Keratinocyte (primary cell): ENCODE data around the gene COPA. TPM values are rescaled to one million over a fixed set of nuclear protein-coding genes. Genes with fewer than 3 reads are reported as not detected.

Experiments used
- DNase-seq: peaks from one replicate; pipeline ENCODE4 v3.0.0-alpha.2; 2011; ENCODE audit warnings: low read depth, missing footprints, low spot score
- FAIRE-seq: peaks from 2 replicates; lab custom pipeline; 2011; peaks lifted over from hg19 to GRCh38; lab: Jason Lieb, UNC
- H2AFZ ChIP-seq: 2 replicates; pipeline ENCODE4 v1.6.0; 2012; ENCODE audit warnings: low read length, control low read depth, inconsistent platforms; ENCODE audit not compliant: control insufficient read depth
- H3K27ac ChIP-seq: 2 replicates; pipeline ENCODE4 v1.5.1; 2011; ENCODE audit warnings: low read length; ENCODE audit not compliant: control insufficient read depth, insufficient read depth
- H3K27me3 ChIP-seq: 3 replicates; pipeline ENCODE4 v1.6.0; 2011; ENCODE audit warnings: low read length; ENCODE audit not compliant: control insufficient read depth, insufficient read depth; ENCODE audit errors: extremely low read depth
- H3K36me3 ChIP-seq, 2 experiments: 2 replicates in 1 of 2; 3 replicates in 1 of 2; pipeline ENCODE4 v1.5.1; 2011; ENCODE audit warnings: low read length in 2 of 2, mild to moderate bottlenecking in 1 of 2; ENCODE audit not compliant: control insufficient read depth in 2 of 2, insufficient read depth in 2 of 2; ENCODE audit errors: extremely low read depth in 1 of 2
- H3K4me1 ChIP-seq: 3 replicates; pipeline ENCODE4 v1.5.1; 2011; ENCODE audit warnings: low read length; ENCODE audit not compliant: control insufficient read depth, insufficient read depth; ENCODE audit errors: extremely low read depth
- H3K4me2 ChIP-seq: 3 replicates; pipeline ENCODE4 v1.6.0; 2011; ENCODE audit warnings: low read depth, low read length; ENCODE audit not compliant: control insufficient read depth, insufficient read depth; ENCODE audit errors: extremely low read depth
- H3K4me3 ChIP-seq, 3 experiments: fragments of 200-600 bp in 1 of 3; sonication (generic) in 1 of 3; 2 replicates in 2 of 3; 3 replicates in 1 of 3; pipeline ENCODE4 v1.5.1; 2011 to 2016; ENCODE audit warnings: low read length in 3 of 3, mild to moderate bottlenecking in 3 of 3, control low read depth in 2 of 3, inconsistent platforms in 1 of 3, low read depth in 1 of 3, mixed read lengths in 1 of 3, mixed run types in 1 of 3, moderate library complexity in 1 of 3; ENCODE audit not compliant: control insufficient read depth in 2 of 3, insufficient read depth in 2 of 3; ENCODE audit errors: extremely low read depth in 1 of 3
- H3K79me2 ChIP-seq: 2 replicates; pipeline ENCODE4 v1.6.0; 2012; ENCODE audit warnings: low read length; ENCODE audit not compliant: control insufficient read depth, insufficient read depth
- H3K9ac ChIP-seq: 3 replicates; pipeline ENCODE4 v1.6.0; 2011; ENCODE audit warnings: low read length; ENCODE audit not compliant: control insufficient read depth, insufficient read depth; ENCODE audit errors: extremely low read depth
- H3K9me1 ChIP-seq: 3 replicates; pipeline ENCODE4 v1.6.0; 2011; ENCODE audit warnings: low read length; ENCODE audit not compliant: control insufficient read depth, insufficient read depth; ENCODE audit errors: extremely low read depth
- H3K9me3 ChIP-seq: 2 replicates; pipeline ENCODE4 v1.5.1; 2012; ENCODE audit warnings: low read depth, low read length; ENCODE audit not compliant: control insufficient read depth
- H4K20me1 ChIP-seq: 3 replicates; pipeline ENCODE4 v1.6.0; 2011; ENCODE audit warnings: low read length; ENCODE audit not compliant: control insufficient read depth, insufficient read depth; ENCODE audit errors: extremely low read depth
- CTCF ChIP-seq, 3 experiments: IDR thresholded peaks in 1 of 3; conservative IDR thresholded peaks in 1 of 3; optimal IDR thresholded peaks in 1 of 3; 2 replicates in 2 of 3; 3 replicates in 1 of 3; pipeline versions ENCODE3 to v1.5.1; 2011; ENCODE audit warnings: low read length in 3 of 3, mild to moderate bottlenecking in 3 of 3, moderate library complexity in 2 of 3, control low read depth in 1 of 3, inconsistent platforms in 1 of 3; ENCODE audit not compliant: insufficient read depth in 2 of 3; ENCODE audit errors: extremely low read depth in 1 of 3
- EZH2 ChIP-seq: IDR thresholded peaks from one replicate; pipeline ENCODE4 v1.6.1; 2012; ENCODE audit warnings: inconsistent platforms, mild to moderate bottlenecking, low read length, moderate library complexity
- dilution Hi-C: fragments of 300-500 bp; cut with MboI; formaldehyde crosslinking; loops from one replicate; pipeline ENCODE4 v1.7.0; 2020; ENCODE audit warnings: low sequenced_read_pairs; ENCODE audit not compliant: extremely low pct_ligation_motif_present
- polyA plus RNA-seq, 5 experiments: library from polyadenylated mRNA; depleted of rRNA in 3 of 5; stranded (reverse) in 3 of 5; stranded (forward) in 1 of 5; unstranded in 1 of 5; fragments of >200 nt; gene quantifications; 1 replicate in 1 of 5; 2 replicates in 3 of 5; 3 replicates in 1 of 5; pipeline versions ENCODE4 v1.2.1 to v1.2.3, GENCODE V29; 2011 to 2012; ENCODE audit warnings: missing spikeins in 2 of 5, low read depth in 1 of 5, low replicate concordance in 1 of 5

Gene COPA
- polyA plus RNA-seq, 1 donor (not counting 4 experiments of a cell fraction or from before 2014, with no cell fraction given): 169 TPM

- Histone ChIP-seq H3K27ac (no peak overlapping the region), H2AFZ (no peak overlapping the region), H3K79me2 (no peaks in the 10 kb centered on the region), H3K4me2 (no peak overlapping the region), H4K20me1 (no peaks in the 10 kb centered on the region), H3K4me3 (no peak overlapping the region), H3K9me3 (no peaks in the 10 kb centered on the region), H3K9me1 (no peaks in the 10 kb centered on the region), H3K9ac (no peak overlapping the region), H3K4me1 (no peaks in the 10 kb centered on the region), H3K27me3 (no peaks in the 10 kb centered on the region), H3K36me3 (peaks cover 58 to 74% of the 10 kb centered on the region in 2 experiments)
- TF ChIP-seq CTCF (optimal IDR thresholded peaks at IDR 0.05 in 1 of 3, IDR thresholded peaks at IDR 0.05 in 1 of 3, conservative IDR thresholded peaks at IDR 0.05 in 1 of 3; ENCODE audit: extremely low read depth in 1 of 3, insufficient read depth in 2 of 3, low read length in 3 of 3) (no peak), EZH2 (no peak)
- no peak for FAIRE-seq
- dilution Hi-C loops: no loop called here
- no peak for DNase-seq
Observed at GRCh38 chr1:160352555-160352954, 9.5 kb upstream of the COPA start.

DNA sequence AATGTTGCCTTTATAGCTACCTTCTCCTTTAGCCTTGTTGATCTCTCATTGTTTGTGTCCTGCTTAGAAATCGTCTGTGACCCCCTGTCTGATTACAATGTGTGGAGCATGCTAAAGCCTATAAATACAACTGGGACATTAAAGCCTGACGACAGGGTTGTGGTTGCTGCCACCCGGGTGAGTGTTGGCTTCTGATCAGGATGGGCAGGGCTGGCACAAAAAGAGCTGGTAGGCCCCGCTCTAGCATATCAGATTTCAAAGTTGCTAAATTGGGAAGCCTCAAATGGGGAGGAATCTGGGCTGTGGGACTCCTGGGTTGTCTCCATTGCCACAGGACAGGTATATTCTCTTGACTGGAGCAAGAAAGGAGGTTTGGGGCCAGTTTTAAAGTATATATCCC, 8.6 kb upstream of the COPA start:
- DNase-seq (no peak), FAIRE-seq (no peak)
- Histone ChIP-seq H3K4me2 (no peak overlapping the region), H3K36me3 (peaks cover 53 to 68% of the 10 kb centered on the region in 2 experiments), H3K9me3 (no peaks in the 10 kb centered on the region), H3K4me3 (no peak overlapping the region), H4K20me1 (no peaks in the 10 kb centered on the region), H3K79me2 (no peaks in the 10 kb centered on the region), H3K9ac (no peak overlapping the region), H3K27ac (no peak overlapping the region), H2AFZ (no peak overlapping the region), H3K9me1 (no peaks in the 10 kb centered on the region), H3K4me1 (no peaks in the 10 kb centered on the region), H3K27me3 (no peaks in the 10 kb centered on the region)
- dilution Hi-C loops: no loop called here
- no peak for TF ChIP-seq CTCF (optimal IDR thresholded peaks at IDR 0.05 in 1 of 3, IDR thresholded peaks at IDR 0.05 in 1 of 3, conservative IDR thresholded peaks at IDR 0.05 in 1 of 3; ENCODE audit: extremely low read depth in 1 of 3, insufficient read depth in 2 of 3, low read length in 3 of 3)
- TF ChIP-seq EZH2: no peak
